ENCODE measurements around the gene SMURF1. TPM values are rescaled to one million over a fixed set of nuclear protein-coding genes. Genes with fewer than 3 reads are reported as not detected.

SMURF1 gene
- total and polyA plus RNA-seq, 10 donors: 2.5 to 29.0 (median 21.0) TPM

- intact Hi-C loops (cut with DNase I; ENCODE audit: low total_unique reads): no loop called here
- no peaks in the 10 kb centered on the region for H3K9me3 ChIP-seq
- TF ChIP-seq POLR2A (IDR thresholded peaks at IDR 0.05) (no peak), CTCF (IDR thresholded peaks at IDR 0.05 in 8 of 11, conservative IDR thresholded peaks at IDR 0.05 in 3 of 11) (no peak), POLR2AphosphoS5 (IDR thresholded peaks at IDR 0.05) (no peak)
- WGBS, 5 donors: 91 to 100% (median 96%) methylated on average over 1 of the region's 1 CpG
- no peaks in the 10 kb centered on the region for H3K4me1 ChIP-seq
- H3K4me3 ChIP-seq: no peak overlapping the region
- no peaks in the 10 kb centered on the region for H3K36me3 ChIP-seq
- peaks cover 0 to 8% (median 0%) of the 10 kb centered on the region in 7 donors for H3K27me3 ChIP-seq (replicated peaks in 1 of 7)
- no peak overlapping the region for H3K27ac ChIP-seq
- peak; percentile 13 for DNase-seq
Measured at GRCh38 chr7:99189222-99189621, 45.3 kb upstream of the SMURF1 start.

- TF ChIP-seq POLR2A (IDR thresholded peaks at IDR 0.05) (no peak), CTCF (IDR thresholded peaks at IDR 0.05 in 8 of 11, conservative IDR thresholded peaks at IDR 0.05 in 3 of 11) (no peak), POLR2AphosphoS5 (IDR thresholded peaks at IDR 0.05) (no peak)
- WGBS, 5 donors: 85 to 96% (median 94%) methylated on average over 14 to 15 of the region's 15 CpGs
- peaks cover 0 to 8% (median 0%) of the 10 kb centered on the region in 7 donors for H3K27me3 ChIP-seq (replicated peaks in 1 of 7)
- intact Hi-C loops (cut with DNase I; ENCODE audit: low total_unique reads): no loop called here
- H3K9me3 ChIP-seq: no peaks in the 10 kb centered on the region
- DNase-seq: peak; percentile 58
- no peaks in the 10 kb centered on the region for H3K36me3 ChIP-seq
- no peak overlapping the region for H3K4me3 ChIP-seq
- H3K27ac ChIP-seq: no peak overlapping the region
- no peaks in the 10 kb centered on the region for H3K4me1 ChIP-seq
Measured at GRCh38 chr7:99188221-99188620, 44.3 kb upstream of the SMURF1 start.

GRCh38 chr7:99184532-99185218 lies 40.8 kb upstream of the SMURF1 start:
- WGBS, 5 donors: 63 to 85% (median 80%) methylated on average over 11 to 15 of the region's 15 CpGs
- peak; percentile 52 for DNase-seq

More at GRCh38 chr7:99184532-99185218, 40.8 kb upstream of the SMURF1 start:
- Histone ChIP-seq H3K4me1 (no peaks in the 10 kb centered on the region), H3K4me3 (no peak overlapping the region), H3K27ac (no peak overlapping the region), H3K27me3 (replicated peaks in 1 of 7) (no peaks in the 10 kb centered on the region), H3K36me3 (no peaks in the 10 kb centered on the region), H3K9me3 (no peaks in the 10 kb centered on the region)
- intact Hi-C loops (cut with DNase I; ENCODE audit: low total_unique reads): no loop called here
- TF ChIP-seq POLR2A (IDR thresholded peaks at IDR 0.05) (no peak), POLR2AphosphoS5 (IDR thresholded peaks at IDR 0.05) (no peak), CTCF (IDR thresholded peaks at IDR 0.05 in 8 of 11, conservative IDR thresholded peaks at IDR 0.05 in 3 of 11) (no peak)
